Osteoblast (primary cell): ENCODE data around the gene FBXW11. TPM values are rescaled to one million over a fixed set of nuclear protein-coding genes. Genes with fewer than 3 reads are reported as not detected.

ENCODE experiments used
- DNase-seq: peaks from one replicate; pipeline ENCODE4 v3.0.0; 2011; ENCODE audit warnings: low spot score, mixed read lengths; ENCODE audit not compliant: insufficient read length; ENCODE audit errors: missing footprints
- H2AFZ ChIP-seq: 2 replicates; pipeline ENCODE4 v1.6.0; 2011; ENCODE audit warnings: mild to moderate bottlenecking, low read length
- H3K27ac ChIP-seq: 2 replicates; pipeline ENCODE4 v1.5.1; 2011; ENCODE audit warnings: mild to moderate bottlenecking, low read depth, low read length, moderate library complexity
- H3K27me3 ChIP-seq: 2 replicates; pipeline ENCODE4 v1.6.0; 2012; ENCODE audit warnings: mild to moderate bottlenecking, control low read depth, inconsistent platforms, low read length, moderate library complexity; ENCODE audit not compliant: insufficient read depth
- H3K36me3 ChIP-seq: 2 replicates; pipeline ENCODE4 v1.5.1; 2011; ENCODE audit warnings: mild to moderate bottlenecking, low read length, control low read depth, moderate library complexity; ENCODE audit not compliant: insufficient read depth
- H3K4me1 ChIP-seq: 2 replicates; pipeline ENCODE4 v1.5.1; 2011; ENCODE audit warnings: mild to moderate bottlenecking, low read length, control low read depth, moderate library complexity; ENCODE audit not compliant: insufficient read depth
- H3K4me2 ChIP-seq: 2 replicates; pipeline ENCODE4 v1.6.0; 2011; ENCODE audit warnings: mild to moderate bottlenecking, low read length; ENCODE audit not compliant: insufficient read depth
- H3K4me3 ChIP-seq: fragments of 200-600 bp; sonication (generic); 3 replicates; pipeline ENCODE4 v1.5.1; 2012; ENCODE audit warnings: mild to moderate bottlenecking, low read length, inconsistent platforms; ENCODE audit not compliant: insufficient read depth
- H3K79me2 ChIP-seq: 2 replicates; pipeline ENCODE4 v1.6.0; 2012; ENCODE audit warnings: mild to moderate bottlenecking, low read length, control low read depth, inconsistent platforms; ENCODE audit not compliant: insufficient read depth
- H3K9me3 ChIP-seq: 2 replicates; pipeline ENCODE4 v1.5.1; 2011; ENCODE audit warnings: low read depth, low read length, control low read depth
- H4K20me1 ChIP-seq: 2 replicates; pipeline ENCODE4 v1.6.0; 2012; ENCODE audit warnings: mild to moderate bottlenecking, low read length, control low read depth; ENCODE audit not compliant: insufficient read depth
- total RNA-seq: library from RNA; depleted of rRNA; stranded (reverse); fragments of >200 nt; gene quantifications from 2 replicates; pipeline ENCODE4 v1.2.3, GENCODE V29; 2012
- TF ChIP-seq, protein P1 (sequence below): IDR thresholded peaks from 2 replicates; pipeline ENCODE4 v1.5.1; 2011; ENCODE audit warnings: mild to moderate bottlenecking, low read depth, low read length, moderate library complexity; ENCODE audit errors: extremely low read depth

The FBXW11 gene
- total RNA-seq, 1 donor = 76.7 TPM

DNA sequence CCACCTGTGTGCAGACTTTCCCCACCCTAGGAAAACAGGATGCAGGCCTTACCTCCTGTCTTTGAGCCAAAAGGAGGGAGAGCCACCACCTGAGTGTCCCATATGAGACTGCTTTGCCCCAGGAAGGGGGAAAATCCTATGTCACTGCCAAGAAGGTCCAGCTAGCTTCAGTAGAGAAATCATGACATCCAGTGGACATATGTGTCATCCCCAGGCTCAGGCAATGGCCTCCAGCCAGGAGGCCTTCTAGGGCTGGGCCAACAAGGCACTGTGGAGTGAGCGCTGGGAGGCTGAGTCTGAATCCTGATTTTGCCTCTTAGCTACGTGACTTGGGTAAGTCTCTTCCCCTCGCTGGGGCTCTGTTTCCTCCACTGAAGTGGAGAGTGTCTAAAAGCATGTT is 160.6 kb downstream of the FBXW11 start:
- Histone ChIP-seq H3K36me3 (no peaks in the 10 kb centered on the region), H3K9me3 (no peaks in the 10 kb centered on the region), H3K27me3 (no peaks in the 10 kb centered on the region), H3K4me2 (no peak overlapping the region), H3K79me2 (no peaks in the 10 kb centered on the region), H4K20me1 (peaks cover 4% of the 10 kb centered on the region), H2AFZ (no peak overlapping the region), H3K4me1 (peaks cover 16% of the 10 kb centered on the region), H3K27ac (no peak overlapping the region), H3K4me3 (no peak overlapping the region)
- DNase-seq = peak; percentile 86
- TF ChIP-seq, protein P1, sequence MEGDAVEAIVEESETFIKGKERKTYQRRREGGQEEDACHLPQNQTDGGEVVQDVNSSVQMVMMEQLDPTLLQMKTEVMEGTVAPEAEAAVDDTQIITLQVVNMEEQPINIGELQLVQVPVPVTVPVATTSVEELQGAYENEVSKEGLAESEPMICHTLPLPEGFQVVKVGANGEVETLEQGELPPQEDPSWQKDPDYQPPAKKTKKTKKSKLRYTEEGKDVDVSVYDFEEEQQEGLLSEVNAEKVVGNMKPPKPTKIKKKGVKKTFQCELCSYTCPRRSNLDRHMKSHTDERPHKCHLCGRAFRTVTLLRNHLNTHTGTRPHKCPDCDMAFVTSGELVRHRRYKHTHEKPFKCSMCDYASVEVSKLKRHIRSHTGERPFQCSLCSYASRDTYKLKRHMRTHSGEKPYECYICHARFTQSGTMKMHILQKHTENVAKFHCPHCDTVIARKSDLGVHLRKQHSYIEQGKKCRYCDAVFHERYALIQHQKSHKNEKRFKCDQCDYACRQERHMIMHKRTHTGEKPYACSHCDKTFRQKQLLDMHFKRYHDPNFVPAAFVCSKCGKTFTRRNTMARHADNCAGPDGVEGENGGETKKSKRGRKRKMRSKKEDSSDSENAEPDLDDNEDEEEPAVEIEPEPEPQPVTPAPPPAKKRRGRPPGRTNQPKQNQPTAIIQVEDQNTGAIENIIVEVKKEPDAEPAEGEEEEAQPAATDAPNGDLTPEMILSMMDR = peak; percentile 33

DNA sequence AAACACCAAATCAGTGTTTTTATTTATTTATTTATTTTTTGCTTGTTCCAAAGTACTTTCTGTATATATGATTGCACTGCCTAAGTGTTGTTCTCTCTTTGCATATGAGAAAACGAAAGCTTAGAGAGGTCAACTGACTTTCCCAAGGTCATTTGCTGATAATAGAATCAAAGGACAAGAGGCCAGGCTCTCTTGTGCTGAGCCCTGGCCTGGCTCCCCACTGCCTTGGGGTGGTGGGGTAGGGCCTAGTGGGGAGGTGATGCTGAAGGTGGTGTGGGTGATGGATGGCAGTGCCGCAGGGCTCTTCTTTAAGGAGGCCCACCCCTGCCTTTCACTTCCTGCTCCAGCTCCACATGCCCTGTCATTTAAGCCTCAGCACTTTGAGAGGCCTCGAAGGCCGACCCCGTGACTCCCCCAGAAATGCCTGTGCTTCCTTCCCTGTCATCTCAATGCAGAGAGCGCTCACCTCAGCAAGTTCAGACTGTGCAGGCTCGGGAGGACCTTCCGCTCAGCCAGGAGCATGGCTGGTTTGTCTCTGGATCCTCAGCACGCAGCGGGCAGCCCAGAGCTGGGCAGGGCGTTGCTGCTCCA is 161.3 kb downstream of the FBXW11 start:
- Histone ChIP-seq H4K20me1 (peaks cover 4% of the 10 kb centered on the region), H3K79me2 (no peaks in the 10 kb centered on the region), H3K36me3 (no peaks in the 10 kb centered on the region), H3K4me2 (no peak overlapping the region), H3K4me1 (peaks cover 16% of the 10 kb centered on the region), H2AFZ (no peak overlapping the region), H3K27ac (no peak overlapping the region), H3K27me3 (no peaks in the 10 kb centered on the region), H3K9me3 (no peaks in the 10 kb centered on the region), H3K4me3 (no peak overlapping the region)
- TF ChIP-seq, protein P1 = no peak
- no peak for DNase-seq

DNA sequence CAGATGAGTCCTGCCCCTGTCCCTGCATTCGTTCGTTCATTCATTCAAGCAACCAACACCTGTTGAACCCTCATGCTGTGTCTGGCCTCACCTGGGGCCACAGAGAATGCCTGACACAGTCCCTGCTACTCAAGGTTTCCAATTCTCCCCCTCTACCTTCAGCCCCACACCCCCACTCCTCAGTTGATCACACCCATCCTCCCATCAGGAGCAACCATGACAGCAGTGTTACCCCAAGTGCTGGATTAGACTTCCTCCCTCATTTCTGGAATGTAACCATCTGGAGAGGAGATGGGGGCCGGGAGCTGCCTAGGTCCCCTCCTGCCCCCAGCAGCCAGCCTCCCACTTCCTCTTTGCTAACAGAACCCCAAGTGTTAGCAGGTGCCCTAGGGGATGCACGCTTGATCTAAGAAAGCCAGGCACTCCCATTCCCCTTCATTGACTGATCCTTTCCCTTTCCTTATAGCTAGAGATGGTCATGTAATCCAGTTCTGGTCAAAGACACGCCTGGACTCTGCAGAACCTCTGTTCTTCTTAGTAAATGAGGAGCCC is 163.6 kb downstream of the FBXW11 start:
- TF ChIP-seq, protein P1 = no peak
- Histone ChIP-seq H3K36me3 (no peaks in the 10 kb centered on the region), H3K27me3 (no peaks in the 10 kb centered on the region), H3K9me3 (no peaks in the 10 kb centered on the region), H2AFZ (no peak overlapping the region), H3K27ac (no peak overlapping the region), H4K20me1 (no peaks in the 10 kb centered on the region), H3K79me2 (no peaks in the 10 kb centered on the region), H3K4me3 (no peak overlapping the region), H3K4me2 (no peak overlapping the region), H3K4me1 (no peaks in the 10 kb centered on the region)
- no peak for DNase-seq

DNA sequence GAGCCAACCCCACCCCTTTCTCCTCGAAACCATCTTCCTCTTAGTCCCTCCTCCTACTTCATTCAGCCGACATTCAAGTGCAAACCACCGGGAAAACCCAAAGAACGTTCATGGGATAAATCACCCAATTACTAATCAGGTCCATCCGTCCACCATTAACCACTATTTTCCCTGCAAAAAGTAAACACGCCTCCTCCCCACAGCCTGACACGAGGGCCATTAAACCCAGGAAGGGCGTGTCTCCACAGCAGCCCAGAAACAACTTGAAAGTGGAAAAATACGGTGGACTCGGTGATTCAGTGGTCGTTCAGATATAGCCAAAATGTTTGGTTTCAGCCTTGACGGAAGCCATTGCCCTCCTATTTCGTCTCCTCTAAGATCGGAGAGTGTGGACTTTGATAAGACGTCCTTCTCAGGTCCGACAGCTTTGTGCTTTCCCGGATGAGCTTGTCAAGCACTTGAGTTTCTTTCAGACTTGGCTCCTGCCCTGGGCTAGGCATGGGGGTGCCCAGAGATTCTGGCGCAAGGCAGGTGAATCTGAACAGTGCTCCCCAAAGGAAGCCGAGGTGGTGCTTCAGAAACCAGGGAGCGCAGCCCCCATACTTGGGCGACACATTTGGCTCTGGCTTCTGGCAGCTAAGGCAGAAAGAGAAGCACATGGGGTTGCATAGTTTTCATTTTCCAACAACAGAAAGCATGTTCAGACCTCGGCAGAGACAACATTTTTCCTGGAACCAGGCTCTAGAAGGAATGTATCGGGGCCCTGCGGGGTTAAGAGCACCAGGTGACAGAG is 164.3 kb downstream of the FBXW11 start:
- H3K27me3 ChIP-seq = no peaks in the 10 kb centered on the region
- no peak overlapping the region for H3K27ac ChIP-seq
- no peaks in the 10 kb centered on the region for H3K9me3 ChIP-seq
- no peaks in the 10 kb centered on the region for H3K79me2 ChIP-seq
- no peak overlapping the region for H3K4me3 ChIP-seq
- no peak overlapping the region for H3K4me2 ChIP-seq
- no peaks in the 10 kb centered on the region for H3K36me3 ChIP-seq
- DNase-seq = no peak
- no peaks in the 10 kb centered on the region for H3K4me1 ChIP-seq
- no peak overlapping the region for H2AFZ ChIP-seq
- H4K20me1 ChIP-seq = no peaks in the 10 kb centered on the region
- TF ChIP-seq, protein P1 = no peak
